IPS DF 6.9 (cell line): ENCODE measurements around the gene STX2.
"Not testable (repeated sequence)": the region's sequence is repeated elsewhere in the genome, so short reads cannot be mapped to it uniquely, and the experiment has no call there.

Source experiments
- DNase-seq: peaks from one replicate; pipeline ENCODE4 v3.0.0-alpha.2; 2013; ENCODE audit warnings: low read depth, low spot score
- H3K27ac ChIP-seq: one replicate; pipeline ENCODE4 v1.5.1; 2013; ENCODE audit warnings: low read length, control low read depth
- H3K27me3 ChIP-seq: 2 replicates; pipeline ENCODE4 v1.6.1; 2013; ENCODE audit warnings: mild to moderate bottlenecking, low read length; ENCODE audit not compliant: control insufficient read depth, insufficient read depth
- H3K36me3 ChIP-seq: 2 replicates; pipeline ENCODE4 v1.6.1; 2013; ENCODE audit warnings: low read length; ENCODE audit not compliant: control insufficient read depth, insufficient read depth
- H3K4me1 ChIP-seq: 2 replicates; pipeline ENCODE4 v1.6.1; 2013; ENCODE audit warnings: low read length; ENCODE audit not compliant: control insufficient read depth, insufficient read depth
- H3K4me3 ChIP-seq: 2 replicates; pipeline ENCODE4 v1.5.1; 2013; ENCODE audit warnings: mild to moderate bottlenecking, low read length
- H3K9me3 ChIP-seq: 2 replicates; pipeline ENCODE4 v1.6.1; 2013; ENCODE audit warnings: low read length, inconsistent platforms; ENCODE audit not compliant: control insufficient read depth, insufficient read depth
- WGBS: extraction: QIAGEN DNeasy Blood & Tissue Kit; methylation state at CpG from one replicate; pipeline ENCODE4 v1.1.7; 2013; ENCODE audit warnings: mixed read lengths, missing lambda C conversion rate; ENCODE audit not compliant: insufficient read length, insufficient coverage; 5-methylcytosine and 5-hydroxymethylcytosine counted together

STX2 gene

GRCh38 chr12:130870442-130871285, 31.6 kb upstream of the STX2 start:
- no peak overlapping the region for H3K4me3 ChIP-seq
- WGBS: no CpG with 5 or more reads among the region's 31 CpGs
- no peaks in the 10 kb centered on the region for H3K9me3 ChIP-seq
- H3K4me1 ChIP-seq: peaks cover 2% of the 10 kb centered on the region
- H3K27me3 ChIP-seq: no peaks in the 10 kb centered on the region
- no peak overlapping the region for H3K27ac ChIP-seq
- peaks cover 19% of the 10 kb centered on the region; the same call in 1 of the 2 replicates for H3K36me3 ChIP-seq
- DNase-seq: no peak

GRCh38 chr12:130868412-130868811, 29.4 kb upstream of the STX2 start:
- no peak overlapping the region for H3K4me3 ChIP-seq
- H3K9me3 ChIP-seq: no peaks in the 10 kb centered on the region
- H3K27me3 ChIP-seq: no peaks in the 10 kb centered on the region
- peaks cover 2% of the 10 kb centered on the region for H3K4me1 ChIP-seq
- H3K36me3 ChIP-seq: peaks cover 4% of the 10 kb centered on the region; the same call in 1 of the 2 replicates
- no peak for DNase-seq
- WGBS: no CpG with 5 or more reads among the region's 4 CpGs
- no peak overlapping the region for H3K27ac ChIP-seq

GRCh38 chr12:130863298-130863697, 24.2 kb upstream of the STX2 start:
- no peaks in the 10 kb centered on the region for H3K27me3 ChIP-seq
- no peak overlapping the region for H3K4me3 ChIP-seq
- no CpG with 5 or more reads among the region's 5 CpGs for WGBS
- H3K36me3 ChIP-seq: no peaks in the 10 kb centered on the region
- DNase-seq: no peak
- 0 out of 2 replicates have a peak, but pooled peaks cover 2% of the 10 kb centered on the region for H3K4me1 ChIP-seq
- no peak overlapping the region for H3K27ac ChIP-seq
- no peaks in the 10 kb centered on the region for H3K9me3 ChIP-seq

- H3K36me3 ChIP-seq, DNase-seq, H3K4me3 ChIP-seq, H3K27ac ChIP-seq, H3K4me1 ChIP-seq, H3K9me3 ChIP-seq, H3K27me3 ChIP-seq: not testable (repeated sequence)
- no CpG with 5 or more reads among the region's 8 CpGs for WGBS
Measured at GRCh38 chr12:130862771-130863170, 23.7 kb upstream of the STX2 start.

- Histone ChIP-seq H3K4me3 (no peak overlapping the region), H3K9me3 (peaks cover 1% of the 10 kb centered on the region), H3K27me3 (no peaks in the 10 kb centered on the region), H3K27ac (no peak overlapping the region), H3K4me1 (0 out of 2 replicates have a peak, but pooled peaks cover 2% of the 10 kb centered on the region), H3K36me3 (no peaks in the 10 kb centered on the region)
- no peak for DNase-seq
- WGBS: no CpG with 5 or more reads among the region's 4 CpGs
Measured at GRCh38 chr12:130862161-130862560, 23.1 kb upstream of the STX2 start.

- no CpG with 5 or more reads among the region's 9 CpGs for WGBS
- peaks cover 1% of the 10 kb centered on the region for H3K9me3 ChIP-seq
- H3K4me1 ChIP-seq: 0 out of 2 replicates have a peak, but pooled peaks cover 2% of the 10 kb centered on the region
- no peaks in the 10 kb centered on the region for H3K36me3 ChIP-seq
- H3K27ac ChIP-seq: no peak overlapping the region
- no peak for DNase-seq
- H3K27me3 ChIP-seq: no peaks in the 10 kb centered on the region
- H3K4me3 ChIP-seq: no peak overlapping the region
Measured at GRCh38 chr12:130860311-130860710, 21.3 kb upstream of the STX2 start.

- WGBS: no CpG with 5 or more reads among the region's 6 CpGs
- Histone ChIP-seq H3K27me3 (no peaks in the 10 kb centered on the region), H3K9me3 (peaks cover 1% of the 10 kb centered on the region), H3K4me1 (peaks cover 3% of the 10 kb centered on the region; the same call in 1 of the 2 replicates), H3K27ac (no peak overlapping the region), H3K36me3 (no peaks in the 10 kb centered on the region), H3K4me3 (no peak overlapping the region)
- no peak for DNase-seq
Measured at GRCh38 chr12:130859161-130859560, 20.1 kb upstream of the STX2 start.

GRCh38 chr12:130858084-130858483, 19.0 kb upstream of the STX2 start:
- peaks cover 1% of the 10 kb centered on the region for H3K9me3 ChIP-seq

GRCh38 chr12:130856088-130856487, 17.0 kb upstream of the STX2 start:
- no peak for DNase-seq
- H3K4me1 ChIP-seq: peaks cover 3% of the 10 kb centered on the region; the same call in 1 of the 2 replicates
- H3K27me3 ChIP-seq: no peaks in the 10 kb centered on the region
- H3K27ac ChIP-seq: no peak overlapping the region
- no CpG with 5 or more reads among the region's 4 CpGs for WGBS
- H3K4me3 ChIP-seq: no peak overlapping the region
- no peaks in the 10 kb centered on the region for H3K36me3 ChIP-seq
- H3K9me3 ChIP-seq: peaks cover 1% of the 10 kb centered on the region

More at GRCh38 chr12:130858084-130858483, 19.0 kb upstream of the STX2 start:
- H3K27ac ChIP-seq: no peak overlapping the region
- no peaks in the 10 kb centered on the region for H3K27me3 ChIP-seq
- H3K36me3 ChIP-seq: no peaks in the 10 kb centered on the region
- H3K4me1 ChIP-seq: peaks cover 2% of the 10 kb centered on the region; the same call in 1 of the 2 replicates
- DNase-seq: no peak
- WGBS: no CpG with 5 or more reads among the region's 4 CpGs
- H3K4me3 ChIP-seq: no peak overlapping the region

GRCh38 chr12:130850418-130851021, 11.5 kb upstream of the STX2 start:
- no peak overlapping the region for H3K4me3 ChIP-seq
- no peaks in the 10 kb centered on the region; the same call in 1 of the 2 replicates for H3K9me3 ChIP-seq
- DNase-seq: no peak
- no peaks in the 10 kb centered on the region for H3K27me3 ChIP-seq
- H3K36me3 ChIP-seq: no peaks in the 10 kb centered on the region
- WGBS: no CpG with 5 or more reads among the region's 12 CpGs
- peak overlapping the region; percentile 78 for H3K27ac ChIP-seq
- H3K4me1 ChIP-seq: peaks cover 7% of the 10 kb centered on the region; the same call in 1 of the 2 replicates
